MM.1S (cell line): ENCODE results near the gene RNASEL.

ENCODE experiments used
- DNase-seq: peaks from one replicate; pipeline ENCODE4 v3.0.0-alpha.2; 2015
- H2AFZ ChIP-seq: fragments of 300-600 bp; sonication (generic); 2 replicates; pipeline ENCODE4 v1.6.0; 2016; ENCODE audit warnings: antibody characterized with exemption, low read length
- H3F3A ChIP-seq: fragments of 300-600 bp; sonication (generic); 2 replicates; pipeline ENCODE4 v1.6.1; 2016; ENCODE audit warnings: mild to moderate bottlenecking, antibody characterized with exemption, low read length, moderate library complexity, mixed read lengths; ENCODE audit not compliant: insufficient read depth
- H3K27ac ChIP-seq: fragments of 300-600 bp; sonication (generic); 2 replicates; pipeline ENCODE4 v1.5.1; 2016; ENCODE audit warnings: mild to moderate bottlenecking, low read length
- H3K27me3 ChIP-seq: fragments of 300-600 bp; sonication (generic); replicated peaks from 2 replicates; pipeline ENCODE4 v1.6.0; 2016; ENCODE audit warnings: low read length; ENCODE audit not compliant: insufficient read depth
- H3K36me3 ChIP-seq: fragments of 300-600 bp; sonication (generic); replicated peaks from 2 replicates; pipeline ENCODE4 v1.6.1; 2016; ENCODE audit warnings: mild to moderate bottlenecking, low read length, mixed read lengths; ENCODE audit not compliant: insufficient read depth
- H3K4me1 ChIP-seq: fragments of 300-600 bp; sonication (generic); 2 replicates; pipeline ENCODE4 v1.6.1; 2016; ENCODE audit warnings: low read length, mixed read lengths
- H3K4me2 ChIP-seq: fragments of 300-600 bp; sonication (generic); 2 replicates; pipeline ENCODE4 v1.6.0; 2016; ENCODE audit warnings: low read depth, low read length
- H3K4me3 ChIP-seq: fragments of 300-600 bp; sonication (generic); 2 replicates; pipeline ENCODE4 v1.5.1; 2016; ENCODE audit warnings: low read length, mixed read lengths
- H3K79me2 ChIP-seq: fragments of 300-600 bp; sonication (generic); 2 replicates; pipeline ENCODE4 v1.6.1; 2016; ENCODE audit warnings: mixed run types, low read length, mixed read lengths
- H3K9ac ChIP-seq: fragments of 300-600 bp; sonication (generic); 2 replicates; pipeline ENCODE4 v1.6.1; 2016; ENCODE audit warnings: low read length, mixed read lengths
- H3K9me2 ChIP-seq: fragments of 300-600 bp; sonication (generic); replicated peaks from 2 replicates; pipeline ENCODE4 v1.6.1; 2016; ENCODE audit warnings: mild to moderate bottlenecking, low read length, mixed read lengths; ENCODE audit not compliant: insufficient read depth
- H3K9me3 ChIP-seq: fragments of 300-600 bp; sonication (generic); replicated peaks from 2 replicates; pipeline ENCODE4 v1.6.1; 2016; ENCODE audit warnings: mild to moderate bottlenecking, low read length, mixed read lengths; ENCODE audit not compliant: insufficient read depth
- H4K20me1 ChIP-seq: fragments of 300-600 bp; sonication (generic); 2 replicates; pipeline ENCODE4 v1.6.1; 2016; ENCODE audit warnings: mild to moderate bottlenecking, low read length, moderate library complexity, mixed read lengths; ENCODE audit not compliant: insufficient read depth
- CTCF ChIP-seq: fragments of 300-600 bp; sonication (generic); IDR thresholded peaks from 2 replicates; pipeline ENCODE4 v1.5.1; 2016; ENCODE audit warnings: antibody characterized with exemption, low read length, mixed read lengths
- EZH2 ChIP-seq: fragments of 300-600 bp; sonication (generic); optimal IDR thresholded peaks from 2 replicates; pipeline ENCODE3; 2017; ENCODE audit warnings: low read depth, mild to moderate bottlenecking, antibody characterized with exemption, low read length, mixed read lengths
- EZH2phosphoT487 ChIP-seq: fragments of 300-600 bp; sonication (generic); IDR thresholded peaks from 2 replicates; pipeline ENCODE4 v1.6.1; 2018; ENCODE audit warnings: antibody characterized with exemption, low read length

The RNASEL gene

GRCh38 chr1:182624577-182624976 lies 35.5 kb upstream of the RNASEL start:
- TF ChIP-seq EZH2phosphoT487 = no peak
- TF ChIP-seq EZH2 = no peak
- no peak for TF ChIP-seq CTCF
- H3K9me2 ChIP-seq = no peaks in the 10 kb centered on the region
- H3K9ac ChIP-seq = no peak overlapping the region
- H3K27me3 ChIP-seq = no peaks in the 10 kb centered on the region
- H3K36me3 ChIP-seq = no peaks in the 10 kb centered on the region
- no peaks in the 10 kb centered on the region for H4K20me1 ChIP-seq
- H3F3A ChIP-seq = no peaks in the 10 kb centered on the region
- no peak for DNase-seq
- H3K4me3 ChIP-seq = no peak overlapping the region
- no peak overlapping the region for H3K4me2 ChIP-seq
- no peak overlapping the region for H2AFZ ChIP-seq
- H3K27ac ChIP-seq = no peak overlapping the region
- H3K9me3 ChIP-seq = no peaks in the 10 kb centered on the region
- H3K4me1 ChIP-seq = peaks cover 19% of the 10 kb centered on the region
- H3K79me2 ChIP-seq = no peaks in the 10 kb centered on the region

DNA sequence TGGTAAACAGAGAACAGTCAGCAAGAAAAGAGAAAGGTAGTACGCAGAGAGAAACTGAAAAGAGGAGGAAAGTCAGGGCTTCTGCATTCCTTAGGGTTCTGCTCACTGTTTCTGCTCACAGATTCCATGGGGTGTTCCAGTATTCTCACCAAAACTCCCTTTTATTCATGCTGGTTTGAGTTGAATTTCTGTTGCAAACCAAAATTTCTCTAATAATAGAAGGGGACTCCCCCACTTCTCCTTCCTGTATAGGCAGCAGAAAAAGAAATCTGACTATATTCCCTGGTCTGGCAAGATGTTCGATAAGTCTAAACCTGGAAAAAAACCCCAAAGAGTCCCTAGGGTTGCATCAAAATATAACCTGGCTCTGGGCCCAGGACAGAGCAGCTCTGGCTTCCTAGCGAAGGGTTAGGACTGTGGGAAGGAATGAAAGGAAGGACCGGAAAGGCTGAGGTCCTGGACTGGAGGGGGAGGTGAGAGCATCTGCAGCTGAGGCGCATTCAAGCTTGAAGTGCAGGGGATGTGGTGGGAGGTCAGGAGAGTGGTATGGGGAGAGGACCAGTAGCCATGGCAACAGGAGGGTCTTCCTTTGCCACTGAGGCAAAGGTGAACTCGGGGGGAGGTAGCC lies 34.0 kb upstream of the RNASEL start:
- H3K27ac ChIP-seq = no peak overlapping the region
- peaks cover 19% of the 10 kb centered on the region for H3K4me1 ChIP-seq
- no peak overlapping the region for H3K4me3 ChIP-seq
- no peaks in the 10 kb centered on the region for H4K20me1 ChIP-seq
- DNase-seq = no peak
- H3K79me2 ChIP-seq = no peaks in the 10 kb centered on the region
- no peak for TF ChIP-seq EZH2phosphoT487
- no peak for TF ChIP-seq CTCF
- TF ChIP-seq EZH2 = no peak
- H3K9me2 ChIP-seq = no peaks in the 10 kb centered on the region
- H3K36me3 ChIP-seq = no peaks in the 10 kb centered on the region
- peaks cover 7% of the 10 kb centered on the region for H3K27me3 ChIP-seq
- no peaks in the 10 kb centered on the region for H3K9me3 ChIP-seq
- no peak overlapping the region for H3K4me2 ChIP-seq
- no peak overlapping the region for H2AFZ ChIP-seq
- no peaks in the 10 kb centered on the region for H3F3A ChIP-seq
- no peak overlapping the region for H3K9ac ChIP-seq

- Histone ChIP-seq H2AFZ (no peak overlapping the region), H3K79me2 (no peaks in the 10 kb centered on the region), H3F3A (no peaks in the 10 kb centered on the region; the same call in 1 of the 2 replicates), H4K20me1 (no peaks in the 10 kb centered on the region), H3K4me2 (no peak overlapping the region), H3K4me3 (no peak overlapping the region), H3K4me1 (peaks cover 22% of the 10 kb centered on the region), H3K27me3 (peaks cover 7% of the 10 kb centered on the region), H3K9me2 (no peaks in the 10 kb centered on the region), H3K27ac (no peak overlapping the region), H3K9ac (no peak overlapping the region), H3K9me3 (no peaks in the 10 kb centered on the region), H3K36me3 (no peaks in the 10 kb centered on the region)
- no peak for DNase-seq
- no peak for TF ChIP-seq EZH2
- TF ChIP-seq EZH2phosphoT487 = no peak
- TF ChIP-seq CTCF = no peak
Measured at GRCh38 chr1:182621906-182622305, 32.9 kb upstream of the RNASEL start.
